Measurements from ENCODE around the gene LRRC8D.
"Not testable (repeated sequence)": the region's sequence is repeated elsewhere in the genome, so short reads cannot be mapped to it uniquely, and the experiment has no call there.

Gene LRRC8D

GRCh38 chr1:89820422-89821321, at the start of gene LRRC8D:
TSS of gene LRRC8D (plus strand) at chr1:89821032. CDS start at chr1:89933069, 112,037 bp downstream.
- peak; percentile 52 to 58 for DNase-seq (ENCODE audit: low read depth in 2 of 2)

- DNase-seq (ENCODE audit: low read depth in 2 of 2), result no peak
These were observed 48.8 kb upstream of the LRRC8D start for GRCh38 chr1:89771991-89772560.

GRCh38 chr1:89776104-89776503, 44.7 kb upstream of the LRRC8D start:
- DNase-seq (ENCODE audit: low read depth in 2 of 2), result not testable (repeated sequence)

- not testable (repeated sequence) for DNase-seq (ENCODE audit: low read depth in 2 of 2)
These were observed 43.6 kb upstream of the LRRC8D start for GRCh38 chr1:89777271-89777670.

GRCh38 chr1:89779151-89779940, 41.5 kb upstream of the LRRC8D start:
- no peak for DNase-seq (ENCODE audit: low read depth in 2 of 2)

- no peak for DNase-seq (ENCODE audit: low read depth in 2 of 2)
These were observed 40.1 kb upstream of the LRRC8D start for GRCh38 chr1:89780721-89781120.

GRCh38 chr1:89781494-89782126, 39.2 kb upstream of the LRRC8D start:
- peak; percentile 54 to 66 for DNase-seq (ENCODE audit: low read depth in 2 of 2)

- no peak for DNase-seq (ENCODE audit: low read depth in 2 of 2)
These were observed 34.1 kb upstream of the LRRC8D start for GRCh38 chr1:89786628-89787214.

- no peak for DNase-seq (ENCODE audit: low read depth in 2 of 2)
These were observed 30.2 kb upstream of the LRRC8D start for GRCh38 chr1:89790592-89790991.

- no peak for DNase-seq (ENCODE audit: low read depth in 2 of 2)
These were observed 29.6 kb upstream of the LRRC8D start for GRCh38 chr1:89791064-89791726.

- no peak for DNase-seq (ENCODE audit: low read depth in 2 of 2)
These were observed 26.4 kb upstream of the LRRC8D start for GRCh38 chr1:89794406-89794805.

- DNase-seq (ENCODE audit: low read depth in 2 of 2), result not testable (repeated sequence)
These were observed 25.3 kb upstream of the LRRC8D start for GRCh38 chr1:89795571-89795970.

GRCh38 chr1:89797876-89798275, 23.0 kb upstream of the LRRC8D start:
- DNase-seq (ENCODE audit: low read depth in 2 of 2), result not testable (repeated sequence)

- no peak for DNase-seq (ENCODE audit: low read depth in 2 of 2)
These were observed 21.3 kb upstream of the LRRC8D start for GRCh38 chr1:89799495-89799894.

- no peak for DNase-seq (ENCODE audit: low read depth in 2 of 2)
These were observed 20.7 kb upstream of the LRRC8D start for GRCh38 chr1:89800022-89800655.

- DNase-seq (ENCODE audit: low read depth in 2 of 2), result no peak
These were observed 20.1 kb upstream of the LRRC8D start for GRCh38 chr1:89800718-89801117.

GRCh38 chr1:89802051-89802450, 18.8 kb upstream of the LRRC8D start:
- no peak for DNase-seq (ENCODE audit: low read depth in 2 of 2)

- no peak for DNase-seq (ENCODE audit: low read depth in 2 of 2)
These were observed 18.0 kb upstream of the LRRC8D start for GRCh38 chr1:89802841-89803240.

- DNase-seq (ENCODE audit: low read depth in 2 of 2), result peak; percentile 58 to 84
These were observed 16.1 kb upstream of the LRRC8D start for GRCh38 chr1:89804642-89805237.

- DNase-seq (ENCODE audit: low read depth in 2 of 2), result no peak
These were observed 14.2 kb upstream of the LRRC8D start for GRCh38 chr1:89806616-89807015.
